GM18951 (cell line): ENCODE data around the gene GBX2.

Experiments
- POLR2A ChIP-seq: IDR thresholded peaks from 4 replicates; pipeline ENCODE4 v1.6.1; 2011; ENCODE audit warnings: mild to moderate bottlenecking; ENCODE audit not compliant: insufficient read length, insufficient read depth; ENCODE audit errors: extremely low read depth
- in situ Hi-C: fragments of 300-500 bp; cut with MboI; formaldehyde crosslinking; loops from one replicate; pipeline ENCODE4 v1.12.0; 2022; ENCODE audit warnings: low sequenced_read_pairs, mixed read lengths, inconsistent platforms; ENCODE audit not compliant: unreplicated experiment

GBX2 gene

DNA sequence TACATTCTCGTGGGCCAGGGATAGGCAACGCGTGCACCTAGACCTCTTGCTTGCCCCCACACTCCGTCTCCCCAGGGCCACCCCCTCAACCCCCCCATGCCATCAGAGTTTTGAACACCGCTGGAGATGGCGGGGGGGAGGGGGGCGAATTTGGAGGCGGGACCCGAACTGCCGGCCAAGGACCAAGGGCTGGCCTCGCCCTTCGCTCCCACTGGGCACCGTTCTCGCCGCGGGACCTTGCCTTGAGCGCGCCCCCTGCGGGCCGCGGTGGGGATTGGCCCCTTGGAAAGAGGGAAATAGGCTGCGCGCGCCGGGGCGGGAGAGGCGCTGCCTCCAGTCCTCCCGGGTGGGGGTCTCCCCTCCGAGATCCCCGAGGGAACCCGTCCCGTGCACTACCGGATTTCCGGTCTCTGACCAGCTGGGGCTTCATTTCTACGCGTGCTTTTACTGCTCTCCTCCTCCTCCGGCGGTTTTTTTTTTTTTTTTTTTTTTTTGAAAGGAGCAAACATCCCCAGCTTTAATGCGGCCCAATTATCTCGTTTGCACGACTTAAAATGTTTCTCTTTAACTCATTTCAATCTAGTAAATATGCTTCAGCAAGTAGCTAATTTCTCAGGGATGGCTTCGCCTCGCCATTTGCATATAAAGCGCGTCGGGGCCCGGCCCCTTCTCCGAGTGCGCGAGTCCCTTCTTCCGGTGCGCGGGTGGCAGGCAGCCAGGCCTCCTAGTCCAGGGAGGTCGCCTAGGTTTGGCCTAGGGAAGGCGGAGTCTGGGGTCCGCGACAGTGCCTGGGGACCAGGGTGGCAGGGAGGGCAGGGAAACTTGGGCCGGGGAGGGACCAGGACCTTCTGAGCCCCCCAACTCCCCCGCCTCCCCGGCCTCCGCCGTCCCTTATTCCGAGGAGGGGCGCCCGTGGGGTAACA, 10.0 kb upstream of the GBX2 start:
- TF ChIP-seq POLR2A = no peak
- in situ Hi-C loops = no loop called here

DNA sequence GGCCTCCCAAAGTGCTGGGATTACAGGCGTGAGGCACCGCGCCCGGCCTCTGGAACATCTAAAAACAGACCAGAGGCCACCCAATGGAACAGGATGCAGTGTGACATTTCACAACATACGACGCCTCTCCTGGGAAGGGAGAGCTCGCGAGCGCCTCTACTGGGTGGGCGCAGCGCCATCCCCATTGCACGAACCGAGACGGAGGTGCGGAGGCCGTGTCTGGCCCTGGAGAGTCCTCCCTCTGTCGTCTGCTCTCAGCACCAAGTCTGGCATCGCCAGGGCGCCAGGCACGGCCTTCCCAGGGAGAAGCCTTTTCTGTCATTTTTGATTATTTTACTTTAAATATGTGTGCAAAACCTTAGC, 9.4 kb upstream of the GBX2 start:
- in situ Hi-C loops = no loop called here

DNA sequence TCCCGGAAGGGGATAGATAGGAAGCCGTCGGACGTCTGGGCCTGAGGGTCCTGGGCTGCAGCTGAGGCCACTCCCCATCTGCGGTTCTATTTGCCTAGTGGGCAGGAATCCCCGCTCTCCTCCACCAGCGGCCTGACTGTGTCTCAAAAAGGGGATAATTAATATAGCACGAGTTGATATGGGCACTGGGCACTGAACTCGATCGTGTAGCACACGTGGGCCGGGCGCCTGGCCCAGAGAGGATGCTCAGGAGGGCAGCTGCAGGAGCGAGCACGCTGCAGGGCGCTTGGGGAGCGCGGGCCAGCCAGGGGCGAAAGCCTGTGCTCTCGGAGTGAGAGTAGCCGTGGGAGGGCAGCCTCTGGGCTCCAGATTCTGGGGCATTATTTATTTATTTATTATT, 8.8 kb upstream of the GBX2 start:
- TF ChIP-seq POLR2A = no peak
- in situ Hi-C loops = no loop called here

More for the DNA sequence above, 9.4 kb upstream of the GBX2 start:
- no peak for TF ChIP-seq POLR2A

DNA sequence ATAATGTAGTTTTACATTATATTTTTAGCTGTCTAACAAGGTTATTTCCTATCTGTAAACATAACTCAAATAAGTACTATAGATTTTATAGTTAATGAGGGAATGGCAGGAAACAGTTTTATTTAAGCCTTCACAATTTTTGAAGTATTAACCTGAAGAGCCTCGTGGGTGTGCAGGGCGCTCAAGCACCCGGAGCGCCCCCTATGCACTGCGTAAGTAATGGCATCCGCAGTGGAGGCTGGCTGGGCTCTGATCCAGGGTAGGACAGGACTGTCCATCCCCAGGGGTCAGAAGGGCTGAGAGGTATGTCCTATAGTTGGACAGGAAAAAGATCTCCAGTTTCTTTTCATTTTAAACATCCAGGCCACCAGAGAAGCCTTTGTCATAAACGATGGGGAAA, 8.2 kb upstream of the GBX2 start:
- no peak for TF ChIP-seq POLR2A
- in situ Hi-C loops = no loop called here

DNA sequence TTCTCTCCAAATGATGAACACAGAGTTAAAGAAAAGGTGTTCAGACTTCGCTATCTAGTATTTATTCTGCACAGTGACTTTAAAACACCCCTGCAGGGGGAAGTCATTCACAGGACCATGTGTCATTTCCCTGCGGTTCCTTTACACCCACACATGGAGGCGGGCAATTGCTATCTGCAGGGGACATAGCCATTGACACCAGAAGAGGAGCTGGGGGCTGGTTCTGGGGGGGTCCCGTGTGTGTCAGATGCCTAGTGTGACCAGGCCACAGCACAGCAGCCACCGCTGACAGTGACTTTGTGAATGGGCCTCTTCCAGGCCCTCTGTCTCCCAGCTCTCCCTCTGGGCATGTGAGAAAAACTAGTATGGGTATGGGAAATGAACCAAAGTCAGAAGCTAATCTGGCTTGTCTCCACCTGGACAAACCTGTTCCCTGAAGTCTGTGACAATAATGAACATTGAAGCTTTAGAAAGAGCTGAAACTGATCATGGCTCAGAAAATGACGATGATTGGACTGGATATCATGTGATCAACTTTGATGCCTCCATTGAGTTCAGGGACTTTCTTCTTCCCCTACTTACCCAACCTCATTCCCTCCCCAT, 7.5 kb upstream of the GBX2 start:
- no peak for TF ChIP-seq POLR2A
- in situ Hi-C loops = no loop called here

DNA sequence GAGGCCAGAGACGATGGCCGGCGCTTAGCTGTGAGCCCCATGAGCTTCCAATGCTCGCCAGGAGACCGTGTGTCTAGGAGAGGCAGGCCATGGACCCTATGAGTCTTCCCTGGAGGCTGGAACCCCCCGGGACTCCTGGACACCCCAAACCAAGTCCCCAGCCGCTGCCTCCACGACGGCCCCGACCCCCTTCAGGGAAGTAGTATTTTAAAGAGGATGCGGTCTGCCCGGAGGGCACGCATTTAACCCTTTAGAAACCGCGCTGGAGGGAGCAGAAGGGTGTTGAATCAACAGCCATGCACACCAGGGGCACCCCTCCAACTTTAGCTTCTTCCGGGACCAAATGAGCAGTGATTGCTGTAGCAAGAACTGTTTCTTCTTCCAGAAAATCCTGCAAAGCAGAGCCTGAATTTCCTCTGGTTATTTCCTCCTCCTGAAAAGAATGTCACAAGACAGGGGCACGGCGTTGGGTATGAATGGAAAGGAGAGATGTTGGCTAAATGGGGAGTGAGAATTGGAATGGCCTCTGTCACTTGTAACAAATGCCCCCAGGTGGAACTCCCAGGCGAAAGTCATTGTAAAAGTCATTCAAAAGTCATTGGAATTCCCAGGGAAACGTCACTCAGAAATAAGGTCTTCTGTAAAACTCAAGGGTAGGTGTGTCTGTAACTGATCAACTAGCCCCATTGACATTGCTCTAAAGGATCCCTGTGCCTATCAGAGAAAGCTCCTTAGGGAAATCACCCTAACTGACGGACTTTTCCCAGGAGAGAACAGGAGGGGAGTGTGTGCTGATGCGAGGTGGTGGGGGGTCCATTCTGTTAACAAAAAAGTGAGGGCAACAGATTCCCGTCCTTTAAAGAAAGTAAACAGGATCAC, 5.8 kb upstream of the GBX2 start:
- in situ Hi-C loops = loop anchor here (5.0 kb wide), 1 partner anchor 397 kb away; no protein-coding TSS in a partner anchor
- TF ChIP-seq POLR2A = no peak

DNA sequence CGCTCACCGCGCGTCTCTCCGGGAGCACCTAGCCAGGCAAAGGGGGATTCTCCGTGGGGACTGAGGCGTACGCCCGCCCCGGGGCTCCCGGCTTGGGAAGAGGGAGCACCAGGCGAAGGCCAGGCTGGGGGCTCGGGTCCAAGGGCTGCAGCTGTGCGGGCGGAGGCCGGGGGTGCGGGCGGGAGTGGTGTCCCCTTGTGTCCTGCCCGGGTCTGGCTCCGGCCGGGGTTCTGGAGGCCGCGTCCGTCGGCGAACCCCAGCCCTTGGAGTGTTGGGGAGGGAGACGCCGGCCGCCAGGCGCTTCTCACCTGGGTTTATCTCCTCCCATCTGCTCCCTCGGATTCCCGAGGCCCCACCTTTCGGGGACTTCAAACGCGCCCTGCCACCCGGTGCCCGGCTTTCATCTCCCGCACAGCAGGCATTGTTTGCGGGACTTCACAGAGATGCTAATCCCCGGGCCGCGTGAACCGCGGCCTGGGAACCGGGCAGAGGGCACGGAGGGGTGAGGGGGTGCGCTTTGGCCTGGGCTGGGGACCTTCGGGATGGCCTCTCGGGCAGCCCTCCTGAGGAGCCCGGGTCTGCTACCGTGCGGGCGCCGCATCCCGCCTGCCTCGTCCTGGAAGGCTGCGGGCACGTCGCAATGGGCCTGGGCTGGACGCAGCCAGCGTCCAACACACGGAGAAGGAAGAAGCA, 5.0 kb upstream of the GBX2 start:
- no peak for TF ChIP-seq POLR2A
- in situ Hi-C loops = loop anchor here (5.0 kb wide), 1 partner anchor 396 kb away; no protein-coding TSS in a partner anchor

DNA sequence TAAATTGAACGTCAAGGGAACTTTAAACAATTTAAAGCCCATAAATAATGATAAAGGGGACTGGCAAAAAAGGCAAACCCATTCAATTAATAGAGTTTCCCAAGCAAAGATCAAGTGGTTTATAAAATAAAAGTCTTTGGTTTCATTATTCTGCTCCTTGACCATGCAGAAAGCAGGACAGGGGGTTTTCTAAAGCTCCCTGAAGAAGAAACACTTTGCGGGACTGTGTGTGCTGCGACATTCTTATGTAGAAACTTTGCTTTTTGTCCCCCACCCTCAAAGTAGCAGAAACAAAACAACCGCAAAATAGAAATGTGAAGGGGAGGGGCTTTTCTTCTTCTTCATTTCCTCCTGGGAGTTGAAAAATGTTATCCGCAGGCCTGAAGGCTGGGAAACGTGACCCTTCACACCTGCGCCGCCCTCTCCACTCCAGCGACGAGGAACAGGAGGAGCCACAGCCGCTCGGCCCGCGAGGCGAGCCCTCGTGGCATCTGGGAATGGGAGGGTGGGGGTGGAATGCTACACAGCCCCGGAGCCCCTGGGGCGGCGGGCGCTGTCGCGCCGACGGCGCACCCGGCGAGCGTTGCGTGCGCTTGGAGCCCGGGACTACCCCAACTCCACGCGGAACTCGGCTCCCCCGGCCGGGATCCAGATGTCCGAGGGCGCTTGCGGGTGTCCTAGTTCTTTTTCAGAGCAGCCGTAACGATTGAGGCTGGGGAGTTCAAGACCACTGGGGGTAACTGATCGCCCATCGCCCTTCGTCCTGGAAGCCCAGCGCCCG, 4.3 kb upstream of the GBX2 start:
- in situ Hi-C loops = loop anchor here (5.0 kb wide), 1 partner anchor 395 kb away; no protein-coding TSS in a partner anchor
- no peak for TF ChIP-seq POLR2A

DNA sequence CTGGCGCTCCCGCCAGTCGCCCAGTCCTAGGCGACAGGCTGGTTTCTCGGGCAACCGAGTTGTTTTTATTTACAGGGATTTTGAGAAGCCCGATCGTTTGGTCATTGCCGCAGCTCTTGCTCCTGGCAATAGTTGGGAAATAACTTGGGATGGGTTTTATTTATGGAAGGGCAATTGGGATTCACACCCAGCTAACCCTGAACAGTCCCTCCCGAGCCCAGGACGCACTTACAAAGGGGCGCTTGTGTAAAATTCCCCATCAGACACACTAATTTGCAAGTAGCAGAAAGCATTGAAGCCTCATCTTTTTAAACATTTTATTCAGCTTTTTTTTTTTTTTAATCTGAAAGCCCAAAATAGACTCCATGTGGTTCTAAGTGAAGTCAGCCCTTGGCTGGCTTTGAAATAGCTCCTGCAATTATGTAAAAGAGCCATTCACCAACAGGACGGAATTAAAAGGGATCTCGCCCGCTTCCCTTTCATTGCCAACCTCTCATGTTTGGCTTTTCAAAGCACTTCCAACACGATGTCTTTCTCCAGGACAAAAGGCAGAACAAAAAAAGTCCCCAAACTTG, 3.6 kb upstream of the GBX2 start:
- in situ Hi-C loops = loop anchor here (5.0 kb wide), 1 partner anchor 394 kb away; no protein-coding TSS in a partner anchor
- no peak for TF ChIP-seq POLR2A

DNA sequence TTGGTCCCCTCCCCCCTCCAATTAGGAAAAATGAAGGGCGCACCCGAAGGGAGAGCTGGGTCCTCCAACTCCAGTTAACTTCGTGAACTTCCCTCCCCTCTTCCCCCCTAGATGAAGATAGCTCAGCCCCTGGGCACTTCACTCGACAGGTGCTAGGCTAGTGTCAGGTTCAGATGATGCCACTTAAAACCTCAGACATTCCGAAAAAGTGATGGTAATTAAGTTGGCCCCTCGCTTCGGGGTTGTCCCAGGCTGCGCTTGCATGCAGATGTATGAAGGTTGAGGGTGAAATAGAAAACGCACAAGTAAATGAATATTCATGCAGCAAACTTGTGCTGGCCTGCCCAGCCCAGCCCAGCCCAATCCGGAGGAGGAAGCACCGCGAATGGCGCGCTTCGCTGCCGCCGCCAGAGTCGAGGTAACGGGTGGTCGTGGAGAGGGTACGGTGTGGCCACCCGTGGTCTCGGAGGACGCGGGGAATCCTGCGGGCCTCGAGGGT, 3.0 kb upstream of the GBX2 start:
- no peak for TF ChIP-seq POLR2A
- in situ Hi-C loops = loop anchor here (5.0 kb wide), 1 partner anchor 394 kb away; no protein-coding TSS in a partner anchor

DNA sequence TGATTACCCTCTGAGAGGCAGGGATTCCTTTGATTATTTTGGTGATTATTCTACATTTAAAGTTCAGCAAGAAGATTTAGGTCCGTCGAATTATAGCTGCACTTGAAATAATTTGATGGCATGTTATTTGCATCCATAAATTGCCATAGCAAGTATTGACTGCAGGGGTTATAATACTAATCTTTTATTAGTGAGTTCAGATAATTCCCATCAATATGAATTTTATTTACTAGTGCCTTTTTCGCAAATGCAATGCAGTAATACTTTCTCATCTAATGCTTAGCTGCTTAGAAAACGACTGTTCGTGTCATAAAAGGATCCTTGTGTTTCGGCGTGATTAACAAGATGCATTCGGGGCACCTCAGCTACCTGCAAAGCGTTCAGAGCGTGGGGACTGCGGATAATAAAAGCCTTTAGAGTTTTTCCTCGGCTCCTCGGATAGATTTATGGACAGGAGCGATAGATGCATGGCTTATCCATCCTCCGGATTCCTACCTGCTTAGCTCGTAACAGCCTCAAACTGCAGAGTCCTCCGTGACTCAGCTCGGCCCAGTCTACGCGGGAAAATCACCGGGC, 2.5 kb upstream of the GBX2 start:
- TF ChIP-seq POLR2A = no peak
- in situ Hi-C loops = loop anchor here (5.0 kb wide), 1 partner anchor 393 kb away; no protein-coding TSS in a partner anchor
